DND-41 (cell line): ENCODE data around the gene METTL24.

Experiments
- EZH2 ChIP-seq: IDR thresholded peaks from 3 replicates; pipeline ENCODE4 v1.6.1; 2012; ENCODE audit warnings: borderline replicate concordance, low read depth, mild to moderate bottlenecking, moderate library complexity, low read length, inconsistent platforms; ENCODE audit not compliant: severe bottlenecking
- TF ChIP-seq, protein P1 (sequence below): IDR thresholded peaks from 2 replicates; pipeline ENCODE4 v1.5.1; 2012; ENCODE audit warnings: borderline replicate concordance, low read length, moderate library complexity, mild to moderate bottlenecking; ENCODE audit not compliant: poor library complexity, severe bottlenecking; ENCODE audit errors: extremely low read depth

- TF ChIP-seq, protein P1, sequence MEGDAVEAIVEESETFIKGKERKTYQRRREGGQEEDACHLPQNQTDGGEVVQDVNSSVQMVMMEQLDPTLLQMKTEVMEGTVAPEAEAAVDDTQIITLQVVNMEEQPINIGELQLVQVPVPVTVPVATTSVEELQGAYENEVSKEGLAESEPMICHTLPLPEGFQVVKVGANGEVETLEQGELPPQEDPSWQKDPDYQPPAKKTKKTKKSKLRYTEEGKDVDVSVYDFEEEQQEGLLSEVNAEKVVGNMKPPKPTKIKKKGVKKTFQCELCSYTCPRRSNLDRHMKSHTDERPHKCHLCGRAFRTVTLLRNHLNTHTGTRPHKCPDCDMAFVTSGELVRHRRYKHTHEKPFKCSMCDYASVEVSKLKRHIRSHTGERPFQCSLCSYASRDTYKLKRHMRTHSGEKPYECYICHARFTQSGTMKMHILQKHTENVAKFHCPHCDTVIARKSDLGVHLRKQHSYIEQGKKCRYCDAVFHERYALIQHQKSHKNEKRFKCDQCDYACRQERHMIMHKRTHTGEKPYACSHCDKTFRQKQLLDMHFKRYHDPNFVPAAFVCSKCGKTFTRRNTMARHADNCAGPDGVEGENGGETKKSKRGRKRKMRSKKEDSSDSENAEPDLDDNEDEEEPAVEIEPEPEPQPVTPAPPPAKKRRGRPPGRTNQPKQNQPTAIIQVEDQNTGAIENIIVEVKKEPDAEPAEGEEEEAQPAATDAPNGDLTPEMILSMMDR, result no peak
- no peak for TF ChIP-seq EZH2
These were observed 6.6 kb downstream of the METTL24 start for GRCh38 chr6:110351546-110351945.
